GM19023 (cell line): Measurements from ENCODE around the gene UBAP1L.
"Not testable (repeated sequence)": the region's sequence is repeated elsewhere in the genome, so short reads cannot be mapped to it uniquely, and the experiment has no call there.

Experiments
- ATAC-seq: cut with Tn5 transposase; IDR thresholded peaks from one replicate; pipeline ENCODE4 v1.9.1; 2021; ENCODE audit warnings: mild to moderate bottlenecking, moderate library complexity; ENCODE audit not compliant: unreplicated experiment

UBAP1L gene

GRCh38 chr15:65115086-65115485 lies at the start of gene UBAP1L:
Gene UBAP1L (minus strand): TSS chr15:65115200. CDS start chr15:65106215, 8,985 bp downstream.
- no peak for ATAC-seq

GRCh38 chr15:65164139-65164538 lies 49.1 kb upstream of the UBAP1L start:
- no peak for ATAC-seq

GRCh38 chr15:65163041-65163440 lies 48.0 kb upstream of the UBAP1L start:
- ATAC-seq = no peak

- no peak for ATAC-seq
Measured at GRCh38 chr15:65156692-65157091, 41.7 kb upstream of the UBAP1L start.

GRCh38 chr15:65154720-65155119 lies 39.7 kb upstream of the UBAP1L start:
- ATAC-seq = no peak

GRCh38 chr15:65147902-65148301 lies 32.9 kb upstream of the UBAP1L start:
- no peak for ATAC-seq

GRCh38 chr15:65146438-65146837 lies 31.4 kb upstream of the UBAP1L start:
- ATAC-seq = no peak

- not testable (repeated sequence) for ATAC-seq
Measured at GRCh38 chr15:65138631-65139030, 23.6 kb upstream of the UBAP1L start.

- ATAC-seq = not testable (repeated sequence)
Measured at GRCh38 chr15:65137893-65138292, 22.9 kb upstream of the UBAP1L start.

GRCh38 chr15:65137089-65137488 lies 22.1 kb upstream of the UBAP1L start:
- not testable (repeated sequence) for ATAC-seq

- ATAC-seq = no peak
Measured at GRCh38 chr15:65134538-65134937, 19.5 kb upstream of the UBAP1L start.

GRCh38 chr15:65133548-65134200 lies 18.7 kb upstream of the UBAP1L start, which contains the start of gene PDCD7:
Gene PDCD7 (minus strand): TSS chr15:65133808. CDS start chr15:65133781, 27 bp downstream.
- ATAC-seq = peak; percentile 83

GRCh38 chr15:65132878-65133547 lies 18.0 kb upstream of the UBAP1L start:
- ATAC-seq = peak; percentile 55

- ATAC-seq = no peak
Measured at GRCh38 chr15:65130941-65131340, 15.9 kb upstream of the UBAP1L start.

GRCh38 chr15:65115542-65115941 lies 542 bp upstream of the UBAP1L start:
- ATAC-seq = no peak

- no peak for ATAC-seq
Measured at GRCh38 chr15:65110676-65111292, 4.2 kb downstream of the UBAP1L start.

- no peak for ATAC-seq
Measured at GRCh38 chr15:65106011-65106590, 8.9 kb downstream of the UBAP1L start.

GRCh38 chr15:65105038-65105437 lies 10.0 kb downstream of the UBAP1L start:
- ATAC-seq = no peak

GRCh38 chr15:65102912-65103311 lies 12.1 kb downstream of the UBAP1L start:
- no peak for ATAC-seq

GRCh38 chr15:65101891-65102708 lies 12.9 kb downstream of the UBAP1L start:
- no peak for ATAC-seq

GRCh38 chr15:65101411-65101890 lies 13.5 kb downstream of the UBAP1L start:
- ATAC-seq = no peak
